Astrocyte (in vitro differentiated cells and primary cell): Measurements from ENCODE around the gene AQP11. TPM values are rescaled to one million over a fixed set of nuclear protein-coding genes. Genes with fewer than 3 reads are reported as not detected.

Experiments
- DNase-seq: peaks from one replicate; pipeline ENCODE4 v3.0.0-alpha.2; 2010; ENCODE audit warnings: low read depth
- FAIRE-seq: peaks from 2 replicates; lab custom pipeline; 2011; peaks lifted over from hg19 to GRCh38; lab: Jason Lieb, UNC
- H2AFZ ChIP-seq: 2 replicates; pipeline ENCODE4 v1.6.0; 2012; ENCODE audit warnings: low read depth, low read length, inconsistent platforms
- H3K27ac ChIP-seq: 2 replicates; pipeline ENCODE4 v1.5.1; 2011; ENCODE audit warnings: low read depth, low read length, inconsistent platforms
- H3K27me3 ChIP-seq: 2 replicates; pipeline ENCODE4 v1.6.0; 2011; ENCODE audit warnings: low read length, inconsistent platforms; ENCODE audit not compliant: insufficient read depth
- H3K36me3 ChIP-seq: 2 replicates; pipeline ENCODE4 v1.5.1; 2011; ENCODE audit warnings: low read length, inconsistent platforms; ENCODE audit not compliant: insufficient read depth
- H3K4me1 ChIP-seq: 2 replicates; pipeline ENCODE4 v1.5.1; 2011; ENCODE audit warnings: low read length, inconsistent platforms; ENCODE audit not compliant: insufficient read depth
- H3K4me2 ChIP-seq: 2 replicates; pipeline ENCODE4 v1.6.0; 2012; ENCODE audit warnings: low read length, inconsistent platforms
- H3K4me3 ChIP-seq: 2 replicates; pipeline ENCODE4 v1.5.1; 2011; ENCODE audit warnings: low read depth, mild to moderate bottlenecking, low read length, inconsistent platforms; ENCODE audit not compliant: insufficient read depth
- H3K79me2 ChIP-seq: 2 replicates; pipeline ENCODE4 v1.6.0; 2012; ENCODE audit warnings: mild to moderate bottlenecking, low read length, inconsistent platforms; ENCODE audit not compliant: insufficient read depth
- H3K9ac ChIP-seq: 2 replicates; pipeline ENCODE4 v1.6.0; 2012; ENCODE audit warnings: mild to moderate bottlenecking, low read length, inconsistent platforms
- H3K9me3 ChIP-seq: 2 replicates; pipeline ENCODE4 v1.5.1; 2012; ENCODE audit warnings: low read depth, mild to moderate bottlenecking, low read length, inconsistent platforms; ENCODE audit not compliant: insufficient read depth
- H4K20me1 ChIP-seq: 2 replicates; pipeline ENCODE4 v1.6.0; 2012; ENCODE audit warnings: low read length, inconsistent platforms; ENCODE audit not compliant: insufficient read depth
- H3K27ac Mint-ChIP-seq: one replicate; pipeline ENCODE4 v1.8.0; 2021; ENCODE audit warnings: mild to moderate bottlenecking, mixed read lengths; ENCODE audit not compliant: unreplicated experiment
- H3K27me3 Mint-ChIP-seq: one replicate; pipeline ENCODE4 v1.8.0; 2021; ENCODE audit warnings: low read depth, mixed read lengths; ENCODE audit not compliant: unreplicated experiment
- H3K36me3 Mint-ChIP-seq: one replicate; pipeline ENCODE4 v1.8.0; 2021; ENCODE audit warnings: low read depth, mixed read lengths; ENCODE audit not compliant: unreplicated experiment
- H3K4me1 Mint-ChIP-seq: one replicate; pipeline ENCODE4 v1.8.0; 2021; ENCODE audit warnings: low read depth, mixed read lengths; ENCODE audit not compliant: unreplicated experiment
- H3K4me3 Mint-ChIP-seq: one replicate; pipeline ENCODE4 v1.8.0; 2021; ENCODE audit warnings: mild to moderate bottlenecking, moderate library complexity, mixed read lengths; ENCODE audit not compliant: unreplicated experiment
- H3K9me3 Mint-ChIP-seq: one replicate; pipeline ENCODE4 v1.8.0; 2021; ENCODE audit warnings: mild to moderate bottlenecking, mixed read lengths; ENCODE audit not compliant: unreplicated experiment
- CTCF ChIP-seq: IDR thresholded peaks from 2 replicates; pipeline ENCODE4 v1.5.1; 2011; ENCODE audit warnings: low read depth, mild to moderate bottlenecking, inconsistent platforms, low read length, moderate library complexity; ENCODE audit not compliant: insufficient read depth
- EZH2 ChIP-seq: IDR thresholded peaks from 2 replicates; pipeline ENCODE4 v1.6.1; 2012; ENCODE audit warnings: mild to moderate bottlenecking, low read length, inconsistent platforms; ENCODE audit not compliant: insufficient read depth
- total RNA-seq: library from RNA; stranded (reverse); gene quantifications from 2 replicates; pipeline ENCODE4 v1.2.1, GENCODE V29; 2021

The AQP11 gene
- total RNA-seq, 1 donor from 2014 or later: 0.91 TPM

DNA sequence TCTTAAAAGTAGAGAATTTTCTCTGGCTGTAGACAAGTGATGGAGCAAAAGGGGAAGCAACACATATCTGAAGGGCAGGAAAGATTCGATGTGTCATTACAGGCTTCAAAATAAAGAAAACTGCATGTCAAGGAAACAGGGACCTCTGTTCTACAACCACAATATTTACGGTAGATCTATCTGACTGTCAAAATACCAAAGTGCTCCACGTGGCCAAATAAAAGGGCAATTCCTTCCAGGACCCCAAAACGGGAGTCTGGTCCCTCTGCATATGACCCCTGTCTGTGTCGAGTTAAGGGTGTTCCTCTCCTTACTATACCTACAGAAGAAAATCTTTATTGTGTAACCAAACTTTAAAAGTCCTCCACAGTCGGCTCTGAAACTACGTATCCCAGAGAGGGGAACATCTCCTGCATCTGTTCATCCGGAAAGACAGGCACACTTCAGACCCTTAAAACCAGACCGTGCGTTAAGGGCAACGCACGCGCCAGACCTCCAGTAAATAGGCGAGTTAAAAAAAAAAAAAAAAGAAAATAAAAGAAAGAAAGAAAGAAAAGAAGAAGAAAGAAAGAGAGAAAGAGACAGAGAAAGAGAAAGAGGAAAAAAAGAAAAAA, 47.1 kb downstream of the AQP11 start:
- Histone ChIP-seq H3K4me3 (peak overlapping the region; percentile 92), H3K27me3 (no peaks in the 10 kb centered on the region), H3K4me1 (peaks cover 13% of the 10 kb centered on the region), H3K79me2 (peaks cover 59% of the 10 kb centered on the region), H3K9ac (peak overlapping the region; percentile 92), H3K36me3 (peaks cover 4% of the 10 kb centered on the region), H2AFZ (no peak overlapping the region), H3K4me2 (peak overlapping the region; percentile 89), H4K20me1 (peaks cover 23% of the 10 kb centered on the region), H3K27ac (peak overlapping the region; percentile 13), H3K9me3 (no peaks in the 10 kb centered on the region)
- Mint-ChIP-seq H3K27ac (peak overlapping the region; percentile 82), H3K36me3 (peaks cover 4% of the 10 kb centered on the region), H3K9me3 (no peaks in the 10 kb centered on the region), H3K4me1 (peaks cover 8% of the 10 kb centered on the region), H3K27me3 (no peaks in the 10 kb centered on the region), H3K4me3 (peak overlapping the region; percentile 95)
- TF ChIP-seq CTCF (no peak), EZH2 (no peak)
- no peak for DNase-seq
- FAIRE-seq: no peak

GRCh38 chr11:77637345-77638165, 47.8 kb downstream of the AQP11 start, which contains the start of gene CLNS1A:
Gene CLNS1A, minus strand, starts transcription at chr11:77637794. Its CDS starts 80 bp downstream, at chr11:77637714.
- TF ChIP-seq EZH2: no peak
- TF ChIP-seq CTCF: no peak
- peak within 1 kb of the TSS; percentile 98 for H3K27ac Mint-ChIP-seq

More at GRCh38 chr11:77637345-77638165, 47.8 kb downstream of the AQP11 start, which contains the start of gene CLNS1A:
- Histone ChIP-seq H4K20me1 (peaks cover 18% of the 10 kb centered on the region), H3K9me3 (no peaks in the 10 kb centered on the region), H3K79me2 (peaks cover 52% of the 10 kb centered on the region), H3K36me3 (peaks cover 2% of the 10 kb centered on the region), H3K27ac (peak within 1 kb of the TSS; percentile 74), H3K27me3 (no peaks in the 10 kb centered on the region), H3K9ac (peak within 1 kb of the TSS; percentile 92), H2AFZ (peak within 1 kb of the TSS; percentile 79), H3K4me3 (peak within 1 kb of the TSS; percentile 92), H3K4me1 (peaks cover 13% of the 10 kb centered on the region), H3K4me2 (peak within 1 kb of the TSS; percentile 89)
- Mint-ChIP-seq H3K4me1 (peaks cover 8% of the 10 kb centered on the region), H3K36me3 (peaks cover 4% of the 10 kb centered on the region), H3K4me3 (peak within 1 kb of the TSS; percentile 95), H3K9me3 (no peaks in the 10 kb centered on the region), H3K27me3 (no peaks in the 10 kb centered on the region)
- FAIRE-seq: no peak
- DNase-seq: peak; percentile 82
